Endothelial cell of umbilical vein (primary cell): ENCODE results near the gene EIF2B2. TPM values are rescaled to one million over a fixed set of nuclear protein-coding genes. Genes with fewer than 3 reads are reported as not detected.

Experiments
- BruUV-seq: library from RNA; stranded (reverse); fragments of 400-500 nt; replicated peaks from 2 replicates; lab custom pipeline; 2021; lab: Mats Ljungman, UMichigan
- CTCF ChIA-PET: fragments of 300-600, 350-600 bp; sonication (Branson Sonifier 250); formaldehyde crosslinking; loops from one replicate; lab custom pipeline; 2021; ENCODE audit warnings: antibody characterized with exemption, inconsistent platforms; lab: Charles Lee
- POLR2A ChIA-PET: fragments of 300-600, 350-600 bp; sonication (Branson Sonifier 250); formaldehyde crosslinking; loops from one replicate; lab custom pipeline; 2021; ENCODE audit warnings: antibody characterized with exemption, inconsistent platforms; lab: Charles Lee
- DNase-seq: peaks from one replicate; pipeline ENCODE4 v3.0.0-alpha.2; 2011; ENCODE audit warnings: low read depth, low spot score
- FAIRE-seq: peaks from 2 replicates; lab custom pipeline; 2011; peaks lifted over from hg19 to GRCh38; lab: Jason Lieb, UNC
- H2AFZ ChIP-seq: 2 replicates; pipeline ENCODE4 v1.6.0; 2012; ENCODE audit warnings: low read depth, low read length, control low read depth, inconsistent platforms
- H3K27ac ChIP-seq: 2 replicates; pipeline ENCODE4 v1.5.1; 2011; ENCODE audit warnings: low read depth, mild to moderate bottlenecking, control low read depth, low read length, moderate library complexity; ENCODE audit not compliant: insufficient read depth
- H3K27me3 ChIP-seq, 2 experiments: 2 replicates each; pipeline versions ENCODE4 v1.6.0 to v1.6.1; 2011; ENCODE audit warnings: low read length in 2 of 2, mixed read lengths in 1 of 2; ENCODE audit not compliant: control insufficient read depth in 2 of 2, insufficient read depth in 2 of 2
- H3K36me3 ChIP-seq, 2 experiments: 2 replicates in 1 of 2; 3 replicates in 1 of 2; pipeline ENCODE4 v1.5.1; 2011; ENCODE audit warnings: low read length in 2 of 2, mild to moderate bottlenecking in 1 of 2, moderate library complexity in 1 of 2; ENCODE audit not compliant: control insufficient read depth in 2 of 2, insufficient read depth in 2 of 2; ENCODE audit errors: extremely low read depth in 1 of 2
- H3K4me1 ChIP-seq: 3 replicates; pipeline ENCODE4 v1.5.1; 2011; ENCODE audit warnings: mild to moderate bottlenecking, low read length; ENCODE audit not compliant: control insufficient read depth, insufficient read depth; ENCODE audit errors: extremely low read depth
- H3K4me2 ChIP-seq: 2 replicates; pipeline ENCODE4 v1.6.1; 2011; ENCODE audit warnings: low read length, control low read depth, mixed read lengths; ENCODE audit not compliant: insufficient read depth
- H3K4me3 ChIP-seq, 3 experiments: fragments of 200-600 bp in 1 of 3; sonication (generic), shearing (Covaris generic) in 1 of 3; replicated peaks in 1 of 3; 2 replicates each; pipeline ENCODE4 v1.5.1; 2011 to 2016; ENCODE audit warnings: control low read depth in 3 of 3, low read length in 3 of 3, mild to moderate bottlenecking in 2 of 3, inconsistent platforms in 1 of 3, low read depth in 1 of 3, moderate library complexity in 1 of 3; ENCODE audit not compliant: insufficient read depth in 1 of 3
- H3K79me2 ChIP-seq: 2 replicates; pipeline ENCODE4 v1.6.0; 2012; ENCODE audit warnings: low read length, inconsistent platforms; ENCODE audit not compliant: control insufficient read depth, insufficient read depth
- H3K9ac ChIP-seq: replicated peaks from 2 replicates; pipeline ENCODE3; 2011; ENCODE audit warnings: low read length, control low read depth; ENCODE audit not compliant: insufficient read depth; ENCODE audit errors: extremely low read depth
- H3K9me1 ChIP-seq: replicated peaks from 3 replicates; pipeline ENCODE4 v1.6.0; 2011; ENCODE audit warnings: mild to moderate bottlenecking, low read length; ENCODE audit not compliant: control insufficient read depth, insufficient read depth; ENCODE audit errors: extremely low read depth
- H3K9me3 ChIP-seq: replicated peaks from 2 replicates; pipeline ENCODE4 v1.5.1; 2012; ENCODE audit warnings: low read length, inconsistent platforms; ENCODE audit not compliant: control insufficient read depth, insufficient read depth
- H4K20me1 ChIP-seq: replicated peaks from 2 replicates; pipeline ENCODE3; 2011; ENCODE audit warnings: mild to moderate bottlenecking, low read length; ENCODE audit not compliant: control insufficient read depth, insufficient read depth; ENCODE audit errors: extremely low read depth
- EZH2 ChIP-seq: IDR thresholded peaks from 2 replicates; pipeline ENCODE4 v1.6.1; 2012; ENCODE audit warnings: borderline replicate concordance, low read depth, mild to moderate bottlenecking, moderate library complexity, low read length, inconsistent platforms; ENCODE audit not compliant: severe bottlenecking
- FOS ChIP-seq: IDR thresholded peaks from 2 replicates; pipeline ENCODE4 v1.6.1; 2011; ENCODE audit warnings: mild to moderate bottlenecking, low read length, moderate library complexity, borderline replicate concordance; ENCODE audit not compliant: insufficient read depth
- GATA2 ChIP-seq: IDR thresholded peaks from 2 replicates; pipeline ENCODE4 v1.7.0; 2011; ENCODE audit warnings: low read depth, mild to moderate bottlenecking, moderate library complexity, mixed read lengths, low read length; ENCODE audit not compliant: insufficient read length, insufficient read depth
- JUN ChIP-seq: IDR thresholded peaks from 2 replicates; pipeline ENCODE4 v1.6.1; 2011; ENCODE audit warnings: borderline replicate concordance, low read depth; ENCODE audit not compliant: insufficient read length, insufficient read depth
- MYC ChIP-seq: IDR thresholded peaks from one replicate; pipeline ENCODE4 v1.6.1; 2011; ENCODE audit warnings: mild to moderate bottlenecking, low read depth, low read length
- POLR2A ChIP-seq: IDR thresholded peaks from 2 replicates; pipeline ENCODE4 v1.6.1; 2012; ENCODE audit warnings: low read depth, mild to moderate bottlenecking, control low read depth, low read length
- POLR2AphosphoS5 ChIP-seq: IDR thresholded peaks from 2 replicates; pipeline ENCODE4 v1.6.1; 2012; ENCODE audit warnings: low read depth, mild to moderate bottlenecking, control low read depth, low read length, moderate library complexity; ENCODE audit not compliant: insufficient read depth
- dilution Hi-C: fragments of 300-500 bp; cut with MboI; formaldehyde crosslinking; loops from one replicate; pipeline ENCODE4 v1.15.0; 2019; ENCODE audit warnings: low sequenced_read_pairs; ENCODE audit not compliant: extremely low pct_ligation_motif_present
- intact Hi-C: fragments of 100-400 bp; cut with micrococcal nuclease; formaldehyde crosslinking; loops from one replicate; pipeline ENCODE4 v1.10.0; 2022
- polyA plus RNA-seq, 4 experiments: library from polyadenylated mRNA; depleted of rRNA in 3 of 4; stranded (reverse) in 3 of 4; unstranded in 1 of 4; fragments of >200 nt; gene quantifications; 2 replicates each; pipeline versions ENCODE4 v1.2.1 to v1.2.3, GENCODE V29; 2011 to 2012; ENCODE audit warnings: missing spikeins in 1 of 4
- total RNA-seq: library from RNA; stranded (reverse); gene quantifications from 2 replicates; pipeline ENCODE4 v1.2.3, GENCODE V29; 2021
- TF ChIP-seq, protein P1 (sequence below): IDR thresholded peaks from 2 replicates; pipeline ENCODE4 v1.6.1; 2011; ENCODE audit not compliant: insufficient read depth, insufficient read length
- TF ChIP-seq, protein P2 (sequence below), 2 donors: IDR thresholded peaks; 1 replicate in 1 of 2; 2 replicates in 1 of 2; pipeline ENCODE4 v1.5.1; 2011; ENCODE audit warnings: low read length in 2 of 2, mild to moderate bottlenecking in 2 of 2, moderate library complexity in 2 of 2, control low read depth in 1 of 2, inconsistent platforms in 1 of 2, low read depth in 1 of 2; ENCODE audit not compliant: insufficient read depth in 1 of 2; ENCODE audit errors: extremely low read depth in 1 of 2

Gene EIF2B2
- total and polyA plus RNA-seq, 2 donors (not counting 3 experiments of a cell fraction or from before 2014, with no cell fraction given): 97.0 to 143 TPM

DNA sequence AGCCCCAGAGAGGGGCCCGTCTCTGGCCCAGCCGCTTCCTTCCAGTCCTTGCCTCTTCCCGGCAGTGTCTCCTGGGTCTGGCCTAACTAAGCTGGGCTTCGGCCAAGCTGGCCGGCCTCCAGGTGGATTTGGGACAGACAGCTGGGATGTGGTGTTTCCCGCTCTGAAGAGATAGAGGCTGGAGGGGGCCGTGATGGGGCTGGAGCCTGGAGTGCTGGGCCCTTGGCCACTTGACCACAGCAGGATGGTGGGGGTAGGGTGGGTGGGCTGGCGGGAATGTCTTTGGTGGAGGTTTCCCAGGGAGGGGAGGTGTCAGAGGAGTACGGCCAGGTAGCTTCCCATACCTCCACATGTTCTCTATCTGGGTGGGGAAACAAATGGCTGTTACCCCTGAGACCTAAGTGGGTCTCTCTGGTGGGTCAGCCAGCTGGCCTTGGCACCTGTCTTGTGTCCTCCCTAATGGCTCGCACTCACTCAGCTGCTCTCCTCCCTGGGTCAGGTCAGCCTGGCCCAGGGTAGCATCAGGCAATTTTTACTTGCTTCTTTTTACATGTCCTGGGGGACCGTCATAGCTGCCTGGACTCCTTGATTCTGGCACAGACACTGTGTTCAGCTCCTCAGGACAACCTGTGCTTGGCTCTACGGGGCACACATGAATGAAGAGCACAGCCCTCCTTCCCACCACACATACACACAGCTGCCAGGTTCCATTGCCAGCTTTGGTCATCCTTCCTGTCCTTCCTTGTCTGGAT lies 27.5 kb upstream of the EIF2B2 start:
- no peak overlapping the region for H3K27ac ChIP-seq
- H3K4me2 ChIP-seq: no peak overlapping the region
- BruUV-seq: no TSS peak
- intact Hi-C loops (no loop called here), dilution Hi-C loops (no loop called here)
- FAIRE-seq: no peak
- H3K9ac ChIP-seq: no peak overlapping the region
- H3K79me2 ChIP-seq: no peaks in the 10 kb centered on the region
- no peaks in the 10 kb centered on the region for H4K20me1 ChIP-seq
- CTCF ChIA-PET: interaction anchor here (0.7 to 3.4 kb wide), 4 partner anchors 8 to 20 kb away, joined by 3 to 15 read pairs (median 4); partner anchors contain the start of gene PGF
- no peak overlapping the region for H3K4me3 ChIP-seq
- POLR2A ChIA-PET: interaction anchor here (1.0 kb wide), 1 partner anchor 20 kb away, joined by 4 read pairs; the partner anchor contains the start of gene PGF
- H3K4me1 ChIP-seq: peaks cover 30% of the 10 kb centered on the region
- no peaks in the 10 kb centered on the region for H3K9me1 ChIP-seq
- H3K27me3 ChIP-seq: no peaks in the 10 kb centered on the region
- no peaks in the 10 kb centered on the region for H3K36me3 ChIP-seq
- no peak for DNase-seq
- no peak overlapping the region for H2AFZ ChIP-seq
- H3K9me3 ChIP-seq: no peaks in the 10 kb centered on the region
- TF ChIP-seq, protein P1, sequence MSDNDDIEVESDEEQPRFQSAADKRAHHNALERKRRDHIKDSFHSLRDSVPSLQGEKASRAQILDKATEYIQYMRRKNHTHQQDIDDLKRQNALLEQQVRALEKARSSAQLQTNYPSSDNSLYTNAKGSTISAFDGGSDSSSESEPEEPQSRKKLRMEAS: no peak
- TF ChIP-seq POLR2A: no peak
- no peak for TF ChIP-seq EZH2
- TF ChIP-seq MYC: no peak
- no peak for TF ChIP-seq FOS
- no peak for TF ChIP-seq GATA2
- TF ChIP-seq JUN: no peak
- TF ChIP-seq POLR2AphosphoS5: no peak
- TF ChIP-seq, protein P2, sequence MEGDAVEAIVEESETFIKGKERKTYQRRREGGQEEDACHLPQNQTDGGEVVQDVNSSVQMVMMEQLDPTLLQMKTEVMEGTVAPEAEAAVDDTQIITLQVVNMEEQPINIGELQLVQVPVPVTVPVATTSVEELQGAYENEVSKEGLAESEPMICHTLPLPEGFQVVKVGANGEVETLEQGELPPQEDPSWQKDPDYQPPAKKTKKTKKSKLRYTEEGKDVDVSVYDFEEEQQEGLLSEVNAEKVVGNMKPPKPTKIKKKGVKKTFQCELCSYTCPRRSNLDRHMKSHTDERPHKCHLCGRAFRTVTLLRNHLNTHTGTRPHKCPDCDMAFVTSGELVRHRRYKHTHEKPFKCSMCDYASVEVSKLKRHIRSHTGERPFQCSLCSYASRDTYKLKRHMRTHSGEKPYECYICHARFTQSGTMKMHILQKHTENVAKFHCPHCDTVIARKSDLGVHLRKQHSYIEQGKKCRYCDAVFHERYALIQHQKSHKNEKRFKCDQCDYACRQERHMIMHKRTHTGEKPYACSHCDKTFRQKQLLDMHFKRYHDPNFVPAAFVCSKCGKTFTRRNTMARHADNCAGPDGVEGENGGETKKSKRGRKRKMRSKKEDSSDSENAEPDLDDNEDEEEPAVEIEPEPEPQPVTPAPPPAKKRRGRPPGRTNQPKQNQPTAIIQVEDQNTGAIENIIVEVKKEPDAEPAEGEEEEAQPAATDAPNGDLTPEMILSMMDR (IDR thresholded peaks at IDR 0.05; ENCODE audit: extremely low read depth in 1 of 2, insufficient read depth in 1 of 2, low read depth in 1 of 2, low read length in 2 of 2): no peak
